HepG2 (cell line): ENCODE results near the gene NRN1L. TPM values are rescaled to one million over a fixed set of nuclear protein-coding genes. Genes with fewer than 3 reads are reported as not detected.

ENCODE experiments used
- ATAC-seq: fragments of 200-7000 bp; cut with Tn5 transposase; 3 replicates; pipeline ENCODE4 v1.9.1; 2020; ENCODE audit warnings: mild to moderate bottlenecking, moderate library complexity
- BruUV-seq: library from RNA; stranded (reverse); fragments of 400-500 nt; replicated peaks from 2 replicates; lab custom pipeline; 2021; lab: Mats Ljungman, UMichigan
- CTCF ChIA-PET: fragments of 300-600 bp; formaldehyde crosslinking; extraction: SDS; loops from one replicate; lab custom pipeline; 2021; ENCODE audit warnings: low total read pairs, inconsistent platforms, low intra/inter-chr PET ratio; lab: Yijun Ruan, JAX
- POLR2A ChIA-PET: fragments of 350-600 bp; sonication (Branson Sonifier 250); formaldehyde crosslinking; loops from one replicate; lab custom pipeline; 2020; ENCODE audit warnings: antibody characterized with exemption, inconsistent platforms; lab: Yijun Ruan, JAX
- DNase-seq: peaks from one replicate; pipeline ENCODE4 v3.0.0-alpha.2; 2015; ENCODE audit warnings: low spot score
- FAIRE-seq: peaks from 3 replicates; lab custom pipeline; 2011; peaks lifted over from hg19 to GRCh38; lab: Jason Lieb, UNC
- H2AFZ ChIP-seq: one replicate; pipeline ENCODE4 v1.6.1; 2011; ENCODE audit warnings: low read length, inconsistent platforms
- H3K27ac ChIP-seq: fragments of 300-600 bp; 3 replicates; pipeline ENCODE4 v1.8.0; 2011; ENCODE audit warnings: mixed run types, mild to moderate bottlenecking, mixed read lengths, low read length, inconsistent platforms; ENCODE audit not compliant: insufficient read depth; ENCODE audit errors: extremely low read length
- H3K27me3 ChIP-seq, 2 experiments: fragments of 200-600 bp in 1 of 2; 2 replicates in 1 of 2; 3 replicates in 1 of 2; pipeline versions ENCODE4 v1.6.0 to v1.8.0; 2011; ENCODE audit warnings: low read length in 2 of 2, mild to moderate bottlenecking in 2 of 2, moderate library complexity in 2 of 2, inconsistent platforms in 1 of 2; ENCODE audit not compliant: insufficient read depth in 2 of 2, control insufficient read depth in 1 of 2
- H3K36me3 ChIP-seq, 2 experiments: fragments of 200-600 bp in 1 of 2; replicated peaks in 1 of 2; 2 replicates in 1 of 2; 3 replicates in 1 of 2; pipeline versions ENCODE4 v1.5.1 to v1.8.0; 2011; ENCODE audit warnings: low read length in 2 of 2, inconsistent platforms in 1 of 2; ENCODE audit not compliant: insufficient read depth in 2 of 2, control insufficient read depth in 1 of 2
- H3K4me1 ChIP-seq: 2 replicates; pipeline ENCODE4 v1.5.1; 2012; ENCODE audit warnings: low read length, inconsistent platforms; ENCODE audit not compliant: insufficient read depth
- H3K4me2 ChIP-seq: 2 replicates; pipeline ENCODE4 v1.6.0; 2011; ENCODE audit warnings: low read depth, low read length, inconsistent platforms
- H3K4me3 ChIP-seq, 3 experiments: fragments of 200-600 bp in 1 of 3; sonication (generic), shearing (Covaris generic) in 1 of 3; replicated peaks in 1 of 3; 2 replicates each; pipeline ENCODE4 v1.5.1; 2011 to 2016; ENCODE audit warnings: low read length in 3 of 3, inconsistent platforms in 2 of 3, low read depth in 2 of 3, mild to moderate bottlenecking in 2 of 3, control low read depth in 1 of 3, mixed read lengths in 1 of 3; ENCODE audit not compliant: insufficient read depth in 1 of 3
- H3K79me2 ChIP-seq: one replicate; pipeline ENCODE4 v1.6.1; 2011; ENCODE audit warnings: low read length, inconsistent platforms; ENCODE audit not compliant: insufficient read depth
- H3K9ac ChIP-seq: 2 replicates; pipeline ENCODE4 v1.6.0; 2011; ENCODE audit warnings: mild to moderate bottlenecking, low read depth, low read length, inconsistent platforms; ENCODE audit not compliant: insufficient read depth
- H3K9me3 ChIP-seq: 2 replicates; pipeline ENCODE4 v1.5.1; 2012; ENCODE audit warnings: mild to moderate bottlenecking, low read length
- H4K20me1 ChIP-seq: 2 replicates; pipeline ENCODE4 v1.6.0; 2011; ENCODE audit warnings: inconsistent platforms, mild to moderate bottlenecking, low read length, moderate library complexity; ENCODE audit not compliant: insufficient read depth
- ATF2 ChIP-seq: sonication (generic); formaldehyde crosslinking; IDR thresholded peaks from 2 replicates; pipeline ENCODE4 v1.4.0; 2020; ENCODE audit warnings: missing genetic modification reagents
- GTF3A ChIP-seq: sonication (generic); formaldehyde crosslinking; conservative IDR thresholded peaks from 2 replicates; pipeline ENCODE4 v1.4.0; 2020; ENCODE audit warnings: mild to moderate bottlenecking, missing genetic modification reagents
- POGK ChIP-seq: sonication (generic); formaldehyde crosslinking; conservative IDR thresholded peaks from 2 replicates; pipeline ENCODE4 v1.8.0; 2022; ENCODE audit warnings: mild to moderate bottlenecking, moderate library complexity, missing genetic modification reagents
- ZNF543 ChIP-seq: sonication (generic); formaldehyde crosslinking; IDR thresholded peaks from 2 replicates; pipeline ENCODE4 v1.4.0; 2020; ENCODE audit warnings: mild to moderate bottlenecking, missing genetic modification reagents
- WGBS: methylation state at CpG from one replicate; pipeline ENCODE4 v1.1.6; 2017; ENCODE audit warnings: low lambda C conversion rate; 5-methylcytosine and 5-hydroxymethylcytosine counted together
- in situ Hi-C: cut with HindIII; loops from 2 replicates; pipeline ENCODE4 v1.10.0; 2017; ENCODE audit warnings: low pct_unique_long_range_greater_than_20kb; ENCODE audit not compliant: extremely low pct_ligation_motif_present
- intact Hi-C: fragments of 100-400 bp; cut with micrococcal nuclease; formaldehyde crosslinking; loops from one replicate; pipeline ENCODE4 v1.10.0; 2022; ENCODE audit not compliant: unreplicated experiment
- polyA plus RNA-seq, 8 experiments: library from polyadenylated mRNA; depleted of rRNA in 3 of 8; stranded (reverse) in 7 of 8; unstranded in 1 of 8; fragments of >200 nt; fragmentation: Illumina TruSeq in 4 of 8; extraction: Trizol in 4 of 8; gene quantifications; 2 replicates each; pipeline versions ENCODE4 v1.2.1 to v1.2.3, GENCODE V29; 2011 to 2016; ENCODE audit warnings: low read depth in 4 of 8, missing spikeins in 1 of 8, mixed read lengths in 1 of 8; ENCODE audit not compliant: insufficient read depth in 1 of 8
- total RNA-seq, 5 experiments: library from RNA; depleted of rRNA; stranded (reverse); fragments of >200 nt; fragmentation: Illumina TruSeq; extraction: Trizol; gene quantifications; 2 replicates each; pipeline ENCODE4 v1.2.3, GENCODE V29; 2016; ENCODE audit warnings: low read depth in 1 of 5

The NRN1L gene
- total and polyA plus RNA-seq, 2 of the 13 experiments (the other 11 are each of a cell fraction or from before 2014, with no cell fraction given) = 0.53 to 1.2 TPM

- over 99% methylated on average over 8 of the region's 8 CpGs for WGBS
- POLR2A ChIA-PET = interaction anchor here (0.9 kb wide), 1 partner anchor 13 kb away, joined by 3 read pairs; no protein-coding TSS in a partner anchor
- Histone ChIP-seq H3K4me3 (no peak overlapping the region), H3K4me2 (no peak overlapping the region), H3K36me3 (peaks cover 27 to 28% of the 10 kb centered on the region in 2 experiments), H4K20me1 (no peaks in the 10 kb centered on the region), H3K27ac (no peak overlapping the region), H3K9me3 (no peaks in the 10 kb centered on the region), H3K9ac (no peak overlapping the region), H3K27me3 (no peaks in the 10 kb centered on the region), H2AFZ (no peak overlapping the region), H3K79me2 (no peaks in the 10 kb centered on the region), H3K4me1 (peaks cover 1% of the 10 kb centered on the region; the same call in 1 of the 2 replicates)
- in situ Hi-C loops = no loop called here
- intact Hi-C loops = no loop called here
- no peak for ATAC-seq
- DNase-seq = no peak
- TF ChIP-seq ATF2 (CRISPR knock-in tag) (no peak), ZNF543 (CRISPR knock-in tag) (no peak), GTF3A (CRISPR knock-in tag) (no peak), POGK (CRISPR knock-in tag) (no peak)
- FAIRE-seq = no peak
- BruUV-seq = no TSS peak
- CTCF ChIA-PET = no interaction called here
Observed at GRCh38 chr16:67922740-67923139, 38.1 kb downstream of the NRN1L start.
